CD4-positive, CD25-positive, alpha-beta regulatory T cell (primary cell): ENCODE measurements around the gene DCDC2C. TPM values are rescaled to one million over a fixed set of nuclear protein-coding genes. Genes with fewer than 3 reads are reported as not detected.
"Not testable (repeated sequence)": the region's sequence is repeated elsewhere in the genome, so short reads cannot be mapped to it uniquely, and the experiment has no call there.

ENCODE experiments used
- ATAC-seq, 2 donors: fragments of 150-1000 bp; cut with Tn5 transposase; one replicate each; pipeline ENCODE4 v1.10.0; 2021; ENCODE audit warnings: low read depth in 2 of 2, moderate number of reproducible peaks in 2 of 2, moderate library complexity in 1 of 2
- DNase-seq, 3 donors: peaks; one replicate each; pipeline versions ENCODE4 v3.0.0 to v3.0.0-alpha.2; 2012 to 2022; ENCODE audit warnings: mixed read lengths in 1 of 3
- H3K27ac ChIP-seq: one replicate; pipeline ENCODE4 v1.7.0; 2013; ENCODE audit warnings: mild to moderate bottlenecking, low read length; ENCODE audit not compliant: insufficient read depth, poor library complexity, severe bottlenecking
- H3K27me3 ChIP-seq: one replicate; pipeline ENCODE4 v1.7.0; 2013; ENCODE audit warnings: low read length; ENCODE audit not compliant: control insufficient read depth, insufficient read depth
- H3K36me3 ChIP-seq: one replicate; pipeline ENCODE4 v1.7.0; 2013; ENCODE audit warnings: mild to moderate bottlenecking, low read length, moderate library complexity; ENCODE audit not compliant: control insufficient read depth, insufficient read depth
- H3K4me1 ChIP-seq: 2 replicates; pipeline ENCODE4 v1.7.0; 2013; ENCODE audit warnings: mild to moderate bottlenecking, low read length; ENCODE audit not compliant: insufficient read depth, control insufficient read depth, poor library complexity, severe bottlenecking
- H3K4me3 ChIP-seq: one replicate; pipeline ENCODE4 v1.7.0; 2013; ENCODE audit warnings: low read depth, mild to moderate bottlenecking, low read length, moderate library complexity
- H3K9me3 ChIP-seq, 2 experiments: 1 replicate in 1 of 2; 2 replicates in 1 of 2; pipeline ENCODE4 v1.7.0; 2013; ENCODE audit warnings: low read length in 2 of 2, mild to moderate bottlenecking in 1 of 2, moderate library complexity in 1 of 2; ENCODE audit not compliant: control insufficient read depth in 2 of 2
- H3K27ac Mint-ChIP-seq, 3 donors: one replicate each; pipeline ENCODE4 v1.8.0; 2020 to 2022; ENCODE audit warnings: mild to moderate bottlenecking in 3 of 3, mixed read lengths in 3 of 3, moderate library complexity in 2 of 3
- H3K27me3 Mint-ChIP-seq: one replicate; pipeline ENCODE4 v1.8.0; 2022; ENCODE audit warnings: mild to moderate bottlenecking, mixed read lengths
- H3K36me3 Mint-ChIP-seq: one replicate; pipeline ENCODE4 v1.8.0; 2020; ENCODE audit warnings: mixed read lengths
- H3K4me1 Mint-ChIP-seq, 4 donors: one replicate each; pipeline ENCODE4 v1.8.0; 2020 to 2022; ENCODE audit warnings: mixed read lengths in 4 of 4, mild to moderate bottlenecking in 1 of 4
- H3K4me3 Mint-ChIP-seq, 4 donors: one replicate each; pipeline ENCODE4 v1.8.0; 2020 to 2022; ENCODE audit warnings: mild to moderate bottlenecking in 4 of 4, mixed read lengths in 4 of 4, moderate library complexity in 3 of 4
- H3K9me3 Mint-ChIP-seq, 7 donors: one replicate each; pipeline ENCODE4 v1.8.0; 2020 to 2022; ENCODE audit warnings: mixed read lengths in 7 of 7, mild to moderate bottlenecking in 3 of 7, moderate library complexity in 2 of 7
- polyA plus RNA-seq, 4 donors: library from polyadenylated mRNA; unstranded; fragments of 300-500 nt; fragmentation: Illumina TruSeq; gene quantifications; one replicate each; pipeline ENCODE4 v1.2.3, GENCODE V29; 2021
- total RNA-seq: library from RNA; stranded (reverse); gene quantifications from one replicate; pipeline ENCODE4 v1.2.3, GENCODE V29; 2022

The DCDC2C gene
- total and polyA plus RNA-seq, 5 donors from 2014 or later = not detected

GRCh38 chr2:3801506-3801905, 98.1 kb downstream of the DCDC2C start:
- Histone ChIP-seq H3K36me3 (no peaks in the 10 kb centered on the region), H3K4me3 (no peak overlapping the region), H3K27me3 (no peaks in the 10 kb centered on the region), H3K9me3 (no peaks in the 10 kb centered on the region), H3K27ac (no peak overlapping the region), H3K4me1 (no peaks in the 10 kb centered on the region)
- ATAC-seq (no peak), DNase-seq (no peak)
- no peaks in the 10 kb centered on the region for H3K4me1 Mint-ChIP-seq
- no peak overlapping the region for H3K4me3 Mint-ChIP-seq
- peaks cover 0 to 7% (median 0%) of the 10 kb centered on the region in 7 donors for H3K9me3 Mint-ChIP-seq
- H3K27me3 Mint-ChIP-seq = peaks cover 5% of the 10 kb centered on the region
- H3K36me3 Mint-ChIP-seq = no peaks in the 10 kb centered on the region
- no peak overlapping the region for H3K27ac Mint-ChIP-seq

DNA sequence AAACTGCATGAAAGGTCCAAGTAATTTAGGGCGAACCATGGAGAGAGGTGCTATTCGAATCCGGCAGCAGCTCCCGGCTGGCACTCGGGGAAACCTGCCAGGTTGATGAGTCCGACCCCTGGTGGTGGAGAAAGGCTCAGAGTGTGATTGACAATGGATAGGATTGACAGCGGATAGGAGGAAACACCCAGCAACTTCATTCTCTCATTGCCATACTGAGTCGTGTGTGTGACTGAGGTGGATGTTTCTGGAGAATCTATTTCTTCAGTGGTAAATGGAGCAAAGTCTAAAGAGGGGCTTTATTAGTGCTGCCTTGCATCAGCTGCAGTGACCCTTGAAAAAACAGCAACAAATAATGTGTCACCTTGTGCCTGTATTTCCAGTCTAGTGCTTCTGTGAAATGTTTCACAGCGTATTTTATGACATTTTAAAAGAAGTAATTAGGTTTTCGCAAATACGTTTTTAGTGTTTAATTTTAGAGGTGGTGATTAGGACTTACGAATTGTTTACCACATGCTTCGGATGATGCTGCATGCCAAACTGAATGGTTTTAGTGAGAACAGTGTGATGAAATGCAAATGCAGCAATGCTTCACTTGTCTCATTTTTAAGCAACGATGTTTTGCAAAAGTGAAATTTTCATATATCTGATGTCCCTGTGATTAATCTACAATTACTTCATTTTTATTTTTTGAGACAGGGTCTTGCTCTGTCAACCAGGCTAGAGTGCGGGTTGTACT, 102.0 kb downstream of the DCDC2C start:
- H3K27me3 Mint-ChIP-seq = peaks cover 5% of the 10 kb centered on the region
- no peak for DNase-seq
- H3K36me3 Mint-ChIP-seq = no peaks in the 10 kb centered on the region
- no peaks in the 10 kb centered on the region for H3K4me1 Mint-ChIP-seq
- peaks cover 0 to 6% (median 2%) of the 10 kb centered on the region in 7 donors for H3K9me3 Mint-ChIP-seq
- no peak overlapping the region for H3K4me3 Mint-ChIP-seq
- Histone ChIP-seq H3K9me3 (no peaks in the 10 kb centered on the region), H3K27ac (no peak overlapping the region), H3K36me3 (no peaks in the 10 kb centered on the region), H3K4me1 (no peaks in the 10 kb centered on the region), H3K4me3 (no peak overlapping the region), H3K27me3 (no peaks in the 10 kb centered on the region)
- no peak for ATAC-seq
- H3K27ac Mint-ChIP-seq = no peak overlapping the region

GRCh38 chr2:3806168-3806567, 102.8 kb downstream of the DCDC2C start:
- Mint-ChIP-seq H3K4me1 (no peaks in the 10 kb centered on the region), H3K36me3 (no peaks in the 10 kb centered on the region), H3K27ac (no peak overlapping the region), H3K4me3 (no peak overlapping the region), H3K27me3 (peaks cover 5% of the 10 kb centered on the region), H3K9me3 (peaks cover 0 to 6% (median 2%) of the 10 kb centered on the region in 7 donors)
- Histone ChIP-seq H3K4me3 (no peak overlapping the region), H3K4me1 (no peaks in the 10 kb centered on the region), H3K36me3 (no peaks in the 10 kb centered on the region), H3K27ac (no peak overlapping the region), H3K9me3 (no peaks in the 10 kb centered on the region), H3K27me3 (no peaks in the 10 kb centered on the region)
- ATAC-seq (no peak), DNase-seq (no peak)

DNA sequence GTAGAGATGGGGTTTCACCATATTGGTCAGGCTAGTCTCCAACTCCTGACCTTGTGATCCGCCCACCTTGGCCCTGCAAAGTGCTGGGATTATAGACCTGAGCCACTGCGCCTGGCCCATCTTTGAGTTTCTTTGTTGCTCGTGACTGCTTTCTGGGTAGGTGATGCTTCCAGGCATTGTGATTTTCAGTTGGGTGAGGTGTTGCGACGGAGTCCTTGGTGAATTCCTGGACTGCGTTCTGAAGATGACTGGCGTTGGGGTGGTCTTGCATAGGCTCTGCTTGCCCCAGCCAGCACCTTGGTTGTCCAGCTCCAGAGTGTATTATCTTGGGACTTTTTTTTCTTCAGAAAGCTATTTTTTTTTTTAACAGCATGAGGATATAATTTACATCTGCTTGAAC, 103.4 kb downstream of the DCDC2C start:
- Histone ChIP-seq H3K27ac (no peak overlapping the region), H3K4me1 (no peaks in the 10 kb centered on the region), H3K9me3 (no peaks in the 10 kb centered on the region), H3K4me3 (no peak overlapping the region), H3K36me3 (no peaks in the 10 kb centered on the region), H3K27me3 (no peaks in the 10 kb centered on the region)
- Mint-ChIP-seq H3K4me1 (no peaks in the 10 kb centered on the region), H3K27me3 (peaks cover 5% of the 10 kb centered on the region), H3K27ac (no peak overlapping the region), H3K4me3 (no peak overlapping the region), H3K36me3 (no peaks in the 10 kb centered on the region), H3K9me3 (peaks cover 0 to 8% (median 2%) of the 10 kb centered on the region in 7 donors)
- ATAC-seq (no peak), DNase-seq (no peak)

GRCh38 chr2:3807853-3808252, 104.5 kb downstream of the DCDC2C start:
- H3K27ac Mint-ChIP-seq = no peak overlapping the region
- ATAC-seq (no peak), DNase-seq (no peak)
- peaks cover 5% of the 10 kb centered on the region for H3K27me3 Mint-ChIP-seq
- Histone ChIP-seq H3K27ac (no peak overlapping the region), H3K27me3 (no peaks in the 10 kb centered on the region), H3K4me3 (no peak overlapping the region), H3K9me3 (no peaks in the 10 kb centered on the region), H3K4me1 (no peaks in the 10 kb centered on the region), H3K36me3 (no peaks in the 10 kb centered on the region)
- H3K9me3 Mint-ChIP-seq = peaks cover 0 to 8% (median 2%) of the 10 kb centered on the region in 7 donors
- H3K4me3 Mint-ChIP-seq = no peak overlapping the region
- H3K4me1 Mint-ChIP-seq = no peaks in the 10 kb centered on the region
- no peaks in the 10 kb centered on the region for H3K36me3 Mint-ChIP-seq

DNA sequence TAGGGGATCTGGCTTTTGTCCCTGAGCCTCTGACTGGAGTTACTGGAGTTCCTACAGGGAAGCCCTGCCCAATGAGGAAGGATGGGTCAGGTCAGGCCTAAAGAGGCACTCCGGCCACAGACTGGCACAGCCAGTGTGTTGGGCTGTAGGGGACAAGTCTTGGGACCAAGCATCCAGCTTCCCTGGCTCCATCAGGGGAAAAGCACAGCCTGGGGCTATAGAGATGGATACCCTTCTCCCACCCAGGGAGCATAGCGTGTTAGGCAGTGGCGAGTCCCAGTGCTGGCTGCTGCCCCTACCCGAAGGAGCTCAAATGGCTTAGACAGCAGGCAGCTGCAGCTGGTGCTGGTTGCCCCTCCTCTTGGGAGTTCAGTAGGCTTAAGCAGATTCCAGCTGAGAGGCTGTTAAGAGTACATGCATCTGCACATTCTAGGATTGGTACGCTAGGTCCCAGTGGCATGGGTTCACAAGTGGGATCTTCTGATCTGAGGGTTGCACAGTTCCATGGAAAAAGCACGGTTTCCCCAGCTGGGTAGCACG, 111.4 kb downstream of the DCDC2C start:
- ATAC-seq (no peak), DNase-seq (no peak)
- Mint-ChIP-seq H3K36me3 (no peaks in the 10 kb centered on the region), H3K27ac (no peak overlapping the region), H3K4me3 (no peak overlapping the region), H3K9me3 (peaks cover 0 to 11% (median 5%) of the 10 kb centered on the region in 7 donors), H3K27me3 (no peaks in the 10 kb centered on the region), H3K4me1 (no peaks in the 10 kb centered on the region)
- Histone ChIP-seq H3K9me3 (peaks cover 0 to 5% of the 10 kb centered on the region in 2 experiments), H3K36me3 (no peaks in the 10 kb centered on the region), H3K4me1 (no peaks in the 10 kb centered on the region), H3K4me3 (no peak overlapping the region), H3K27ac (no peak overlapping the region), H3K27me3 (no peaks in the 10 kb centered on the region)

GRCh38 chr2:3817144-3817543, 113.8 kb downstream of the DCDC2C start:
- not testable (repeated sequence) for DNase-seq, H3K9me3 ChIP-seq, H3K4me1 ChIP-seq, H3K36me3 Mint-ChIP-seq, H3K4me1 Mint-ChIP-seq, ATAC-seq, H3K27ac Mint-ChIP-seq, H3K4me3 Mint-ChIP-seq, H3K27ac ChIP-seq, H3K4me3 ChIP-seq, H3K27me3 Mint-ChIP-seq, H3K36me3 ChIP-seq, H3K27me3 ChIP-seq
- H3K9me3 Mint-ChIP-seq = peaks cover 0 to 16% (median 3%) of the 10 kb centered on the region in 7 donors

GRCh38 chr2:3823748-3824147, 120.4 kb downstream of the DCDC2C start:
- no peaks in the 10 kb centered on the region for H3K36me3 ChIP-seq
- H3K4me3 ChIP-seq = no peak overlapping the region
- Mint-ChIP-seq H3K27ac (no peak overlapping the region), H3K27me3 (no peaks in the 10 kb centered on the region), H3K4me1 (no peaks in the 10 kb centered on the region), H3K9me3 (peaks cover 0 to 16% (median 6%) of the 10 kb centered on the region in 7 donors), H3K36me3 (no peaks in the 10 kb centered on the region), H3K4me3 (no peak overlapping the region)
- H3K4me1 ChIP-seq = no peaks in the 10 kb centered on the region
- H3K27me3 ChIP-seq = no peaks in the 10 kb centered on the region
- DNase-seq = no peak
- no peak overlapping the region for H3K27ac ChIP-seq
- no peaks in the 10 kb centered on the region for H3K9me3 ChIP-seq
- no peak for ATAC-seq
